Panc1 (cell line): Measurements from ENCODE around the gene TPGS2. TPM values are rescaled to one million over a fixed set of nuclear protein-coding genes. Genes with fewer than 3 reads are reported as not detected.

Source experiments
- ATAC-seq: fragments of 200-7000 bp; cut with Tn5 transposase; 2 replicates; pipeline ENCODE4 v1.9.1; 2020; ENCODE audit warnings: mild to moderate bottlenecking, moderate library complexity
- BruUV-seq: library from RNA; stranded (reverse); fragments of 400-500 nt; replicated peaks from 2 replicates; lab custom pipeline; 2021; lab: Mats Ljungman, UMichigan
- CTCF ChIA-PET: fragments of 300-600 bp; sonication (Branson Sonifier 250); formaldehyde crosslinking; loops from one replicate; lab custom pipeline; 2022; ENCODE audit warnings: antibody characterized with exemption; lab: Charles Lee
- POLR2A ChIA-PET: fragments of 300-600 bp; sonication (Branson Sonifier 250); formaldehyde crosslinking; loops from one replicate; lab custom pipeline; 2022; ENCODE audit warnings: antibody characterized with exemption; lab: Charles Lee
- DNase-seq: peaks from one replicate; pipeline ENCODE4 v3.0.0-alpha.2; 2010; ENCODE audit warnings: low read depth, low spot score
- H3K27ac ChIP-seq: 2 replicates; pipeline ENCODE4 v1.5.1; 2011; ENCODE audit warnings: mild to moderate bottlenecking, low read length, inconsistent platforms
- H3K27me3 ChIP-seq: fragments of 200-500 bp; sonication (Bioruptor generic); 2 replicates; pipeline ENCODE4 v1.6.0; 2014; ENCODE audit warnings: low read length, inconsistent platforms; ENCODE audit not compliant: control insufficient read depth, insufficient read depth
- H3K36me3 ChIP-seq: fragments of 200-500 bp; sonication (Bioruptor generic); 2 replicates; pipeline ENCODE4 v1.5.1; 2014; ENCODE audit warnings: inconsistent platforms, mild to moderate bottlenecking, low read length, moderate library complexity; ENCODE audit not compliant: control insufficient read depth, insufficient read depth
- H3K4me1 ChIP-seq: 2 replicates; pipeline ENCODE4 v1.5.1; 2011; ENCODE audit warnings: inconsistent platforms, mild to moderate bottlenecking, low read length, moderate library complexity; ENCODE audit not compliant: control insufficient read depth, insufficient read depth
- H3K4me3 ChIP-seq, 2 experiments: 2 replicates each; pipeline ENCODE4 v1.5.1; 2011 to 2012; ENCODE audit warnings: low read depth in 2 of 2, low read length in 2 of 2, mild to moderate bottlenecking in 2 of 2, inconsistent platforms in 1 of 2, moderate library complexity in 1 of 2
- H3K9me3 ChIP-seq: fragments of 200-500 bp; sonication (Bioruptor generic); 2 replicates; pipeline ENCODE4 v1.5.1; 2014; ENCODE audit warnings: low read depth, mild to moderate bottlenecking, inconsistent platforms, low read length, moderate library complexity; ENCODE audit not compliant: control insufficient read depth, insufficient read depth
- POLR2AphosphoS5 ChIP-seq: IDR thresholded peaks from 2 replicates; pipeline ENCODE4 v1.6.1; 2012; ENCODE audit warnings: mild to moderate bottlenecking, low read depth, low read length, moderate library complexity
- REST ChIP-seq, 2 experiments: IDR thresholded peaks; 2 replicates each; pipeline ENCODE4 v1.6.1; 2011 to 2012; ENCODE audit warnings: low read depth in 2 of 2, control low read depth in 1 of 2, low read length in 1 of 2, mild to moderate bottlenecking in 1 of 2, moderate library complexity in 1 of 2; ENCODE audit not compliant: insufficient read depth in 1 of 2
- SIN3A ChIP-seq: IDR thresholded peaks from 2 replicates; pipeline ENCODE4 v1.6.1; 2012; ENCODE audit warnings: low read depth, mild to moderate bottlenecking, low read length, moderate library complexity, borderline replicate concordance; ENCODE audit not compliant: insufficient read depth
- TCF7L2 ChIP-seq: IDR thresholded peaks from 2 replicates; pipeline ENCODE4 v1.6.1; 2011; ENCODE audit warnings: mild to moderate bottlenecking, low read depth, low read length, inconsistent platforms
- in situ Hi-C: cut with HindIII; loops from 2 replicates; pipeline ENCODE4 v1.10.0; 2016; ENCODE audit warnings: low sequenced_read_pairs, low pct_unique_long_range_greater_than_20kb
- intact Hi-C: fragments of 100-400 bp; cut with micrococcal nuclease; formaldehyde crosslinking; loops from one replicate; pipeline ENCODE4 v1.10.0; 2022; ENCODE audit not compliant: unreplicated experiment
- total RNA-seq: library from RNA; stranded (reverse); gene quantifications from one replicate; pipeline ENCODE4 v1.2.1, GENCODE V29; 2021; ENCODE audit not compliant: unreplicated experiment
- TF ChIP-seq, protein P1 (sequence below): fragments of 450-650 bp; IDR thresholded peaks from 2 replicates; pipeline ENCODE4 v1.5.1; 2017; ENCODE audit warnings: mild to moderate bottlenecking

TPGS2 gene
- total RNA-seq, 1 experiment from 2014 or later = 98.7 TPM

GRCh38 chr18:36744261-36744876 lies 84.4 kb downstream of the TPGS2 start:
- Histone ChIP-seq H3K27me3 (no peaks in the 10 kb centered on the region), H3K36me3 (no peaks in the 10 kb centered on the region; the same call in 1 of the 2 replicates), H3K27ac (no peak overlapping the region), H3K4me3 (no peak overlapping the region), H3K4me1 (no peaks in the 10 kb centered on the region), H3K9me3 (no peaks in the 10 kb centered on the region)
- DNase-seq (no peak), ATAC-seq (no peak)
- CTCF ChIA-PET = no interaction called here
- intact Hi-C loops = no loop called here
- POLR2A ChIA-PET = no interaction called here
- TF ChIP-seq REST (IDR thresholded peaks at IDR 0.05; ENCODE audit: insufficient read depth in 1 of 2, low read depth in 2 of 2, low read length in 1 of 2) (no peak), SIN3A (no peak), POLR2AphosphoS5 (no peak), TCF7L2 (no peak)
- TF ChIP-seq, protein P1, sequence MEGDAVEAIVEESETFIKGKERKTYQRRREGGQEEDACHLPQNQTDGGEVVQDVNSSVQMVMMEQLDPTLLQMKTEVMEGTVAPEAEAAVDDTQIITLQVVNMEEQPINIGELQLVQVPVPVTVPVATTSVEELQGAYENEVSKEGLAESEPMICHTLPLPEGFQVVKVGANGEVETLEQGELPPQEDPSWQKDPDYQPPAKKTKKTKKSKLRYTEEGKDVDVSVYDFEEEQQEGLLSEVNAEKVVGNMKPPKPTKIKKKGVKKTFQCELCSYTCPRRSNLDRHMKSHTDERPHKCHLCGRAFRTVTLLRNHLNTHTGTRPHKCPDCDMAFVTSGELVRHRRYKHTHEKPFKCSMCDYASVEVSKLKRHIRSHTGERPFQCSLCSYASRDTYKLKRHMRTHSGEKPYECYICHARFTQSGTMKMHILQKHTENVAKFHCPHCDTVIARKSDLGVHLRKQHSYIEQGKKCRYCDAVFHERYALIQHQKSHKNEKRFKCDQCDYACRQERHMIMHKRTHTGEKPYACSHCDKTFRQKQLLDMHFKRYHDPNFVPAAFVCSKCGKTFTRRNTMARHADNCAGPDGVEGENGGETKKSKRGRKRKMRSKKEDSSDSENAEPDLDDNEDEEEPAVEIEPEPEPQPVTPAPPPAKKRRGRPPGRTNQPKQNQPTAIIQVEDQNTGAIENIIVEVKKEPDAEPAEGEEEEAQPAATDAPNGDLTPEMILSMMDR = no peak
- BruUV-seq = no TSS peak
- in situ Hi-C loops = no loop called here

Other genes starting within 250 kb of the TPGS2 start
- gene KIAA1328, start 125 bp upstream of the TPGS2 start, total RNA-seq = 6.2 TPM